Heart right ventricle (tissue), 16 donors: ENCODE data around the gene MS4A1. TPM values are rescaled to one million over a fixed set of nuclear protein-coding genes. Genes with fewer than 3 reads are reported as not detected.
"Not testable (repeated sequence)": the region's sequence is repeated elsewhere in the genome, so short reads cannot be mapped to it uniquely, and the experiment has no call there.

Source experiments
- ATAC-seq, 8 donors: fragments of 200-7000 bp; cut with Tn5 transposase; one replicate each; pipeline ENCODE4 v1.9.1; 2020; ENCODE audit warnings: mild to moderate bottlenecking in 8 of 8, moderate library complexity in 8 of 8, moderate number of reproducible peaks in 1 of 8
- DNase-seq, 2 donors: peaks; one replicate each; pipeline ENCODE4 v3.0.0-alpha.2; 2020
- H3K27ac ChIP-seq, 10 donors: fragments of 200-600 bp; sonication (generic) in 2 of 10; one replicate each; pipeline versions ENCODE4 v1.5.0 to v1.8.0; 2020 to 2022; ENCODE audit warnings: mild to moderate bottlenecking in 3 of 10
- H3K27me3 ChIP-seq, 7 donors: fragments of 200-600 bp; one replicate each; pipeline ENCODE4 v1.8.0; 2021 to 2022; ENCODE audit warnings: mild to moderate bottlenecking in 2 of 7
- H3K36me3 ChIP-seq, 9 donors: fragments of 200-600 bp; sonication (generic) in 1 of 9; one replicate each; pipeline versions ENCODE4 v1.5.0 to v1.8.0; 2020 to 2022; ENCODE audit warnings: mild to moderate bottlenecking in 2 of 9
- H3K4me1 ChIP-seq, 9 donors: fragments of 200-600 bp; sonication (generic) in 1 of 9; one replicate each; pipeline versions ENCODE4 v1.5.0 to v1.8.0; 2020 to 2022; ENCODE audit warnings: mild to moderate bottlenecking in 4 of 9
- H3K4me3 ChIP-seq, 10 donors: fragments of 200-600 bp; sonication (generic) in 2 of 10; one replicate each; pipeline versions ENCODE4 v1.5.0 to v1.8.0; 2020 to 2022; ENCODE audit warnings: mild to moderate bottlenecking in 7 of 10, moderate library complexity in 2 of 10
- H3K9me3 ChIP-seq, 11 donors: fragments of 200-600 bp in 10 of 11; sonication (generic) in 2 of 11; one replicate each; pipeline versions ENCODE4 v1.5.0 to v1.8.0; 2013 to 2022; ENCODE audit warnings: mild to moderate bottlenecking in 2 of 11, control low read depth in 1 of 11, moderate library complexity in 1 of 11
- WGBS, 2 donors: extraction: QIAGEN DNeasy Blood & Tissue Kit; methylation state at CpG; one replicate each; pipeline ENCODE4 v1.1.7; 2013; ENCODE audit warnings: inconsistent platforms in 1 of 2; 5-methylcytosine and 5-hydroxymethylcytosine counted together
- intact Hi-C, 10 donors: fragments of 100-400 bp; cut with DNase I; formaldehyde crosslinking; loops; one replicate each; pipeline versions ENCODE4 v1.11.1 to v1.14.2; 2022
- polyA plus RNA-seq, 2 donors: library from polyadenylated mRNA; stranded (reverse); fragments of 200-250 nt; gene quantifications; one replicate each; pipeline ENCODE4 v1.2.3, GENCODE V29; 2013
- total RNA-seq, 10 donors: library from RNA; stranded (reverse); fragmentation: NEBNext Ultra II Directional in 3 of 10; extraction: Animal tissue kit (Norgen Biotek cat#: 25700) in 3 of 10; gene quantifications; one replicate each; pipeline versions ENCODE4 v1.2.1 to v1.2.4, GENCODE V29; 2021 to 2023
- TF ChIP-seq, protein P1 (sequence below), 9 donors: fragments of 200-600 bp; sonication (generic) in 2 of 9; IDR thresholded peaks; one replicate each; pipeline versions ENCODE4 v1.5.0 to v1.8.0; 2021 to 2022; ENCODE audit warnings: antibody characterized with exemption in 9 of 9, mild to moderate bottlenecking in 5 of 9, moderate library complexity in 1 of 9
- donor health status: Arrhythmogenic right ventricular cardiomyopathy.
- donor health status: ischemic (EF 13 %, LVEDD 7.1; RV severe dilation, severe dysfunction).
- donor health status: healthy with polysubstance abuse.
- donor health status: DM: no; HTN: yes; CAD: no.
- donor health status: DM: no; HTN: no; CAD: no.
- donor health status: ischemic (EF 25% LVEDD 6.9; RV normal size, moderate dysfunction).
- donor health status: ischemic (EF 25% LVEDD 5.7; RV mildly dilated, moderate dysfunction).
- donor health status: healthy.
- donor health status: DM: yes; HTN: yes; CAD: no.
- donor health status: Ischemic cardiomyopathy.
- donor health status: ischemic (EF 35%, LVEDD 5.7; RV mildly dilated, moderate dysfunction).
- donor health status: nonischemic (EF 11% LVEDD 7.7; RV severe dilation, severe dysfunction).
- donor health status: DM: yes; HTN: yes; CAD: no.
- donor health status: PGD.
- donor health status: ischemic (EF 29% LVEDD 5.4; RV normal size, mild dysfunction).
- donor health status: nonischemic (EF 23%, LVEDD 6.1; RV moderate dilation, normal function).

Gene MS4A1
- total and polyA plus RNA-seq, 12 donors = 0.17 to 0.51 (median 0.40) TPM; not detected in 8

DNA sequence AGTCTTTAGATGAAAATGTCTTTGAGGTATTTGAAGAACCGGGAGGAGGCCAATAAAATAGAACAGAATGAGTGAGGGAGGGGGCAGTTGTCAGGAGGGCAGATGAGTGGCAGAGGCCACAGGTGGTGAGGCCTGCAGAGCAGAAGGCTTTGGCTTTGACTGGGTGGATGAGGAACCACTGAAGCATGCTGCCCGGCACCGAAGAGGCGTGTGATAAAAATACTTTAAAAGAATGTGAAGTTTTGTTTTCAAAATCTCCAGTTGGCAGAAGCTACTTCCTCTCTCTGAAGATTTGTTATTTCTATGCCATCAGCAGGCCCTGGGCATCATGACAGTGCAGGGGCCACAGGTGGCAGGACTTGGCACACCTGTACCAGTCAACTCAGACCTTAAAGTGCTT is 43.2 kb downstream of the MS4A1 start:
- H3K27ac ChIP-seq = peak overlapping the region in 1 of 10 donors; percentile 7
- H3K4me1 ChIP-seq = no peaks in the 10 kb centered on the region
- peaks cover 0 to 2% (median 0%) of the 10 kb centered on the region in 11 donors for H3K9me3 ChIP-seq
- 62 to 72% methylated on average over 4 of the region's 4 CpGs for WGBS, 2 donors
- ATAC-seq (peak in 1 of 8 donors; percentile 34), DNase-seq (no peak)
- no peaks in the 10 kb centered on the region for H3K27me3 ChIP-seq
- H3K36me3 ChIP-seq = no peaks in the 10 kb centered on the region
- H3K4me3 ChIP-seq = no peak overlapping the region
- intact Hi-C loops = no loop called here
- TF ChIP-seq, protein P1, sequence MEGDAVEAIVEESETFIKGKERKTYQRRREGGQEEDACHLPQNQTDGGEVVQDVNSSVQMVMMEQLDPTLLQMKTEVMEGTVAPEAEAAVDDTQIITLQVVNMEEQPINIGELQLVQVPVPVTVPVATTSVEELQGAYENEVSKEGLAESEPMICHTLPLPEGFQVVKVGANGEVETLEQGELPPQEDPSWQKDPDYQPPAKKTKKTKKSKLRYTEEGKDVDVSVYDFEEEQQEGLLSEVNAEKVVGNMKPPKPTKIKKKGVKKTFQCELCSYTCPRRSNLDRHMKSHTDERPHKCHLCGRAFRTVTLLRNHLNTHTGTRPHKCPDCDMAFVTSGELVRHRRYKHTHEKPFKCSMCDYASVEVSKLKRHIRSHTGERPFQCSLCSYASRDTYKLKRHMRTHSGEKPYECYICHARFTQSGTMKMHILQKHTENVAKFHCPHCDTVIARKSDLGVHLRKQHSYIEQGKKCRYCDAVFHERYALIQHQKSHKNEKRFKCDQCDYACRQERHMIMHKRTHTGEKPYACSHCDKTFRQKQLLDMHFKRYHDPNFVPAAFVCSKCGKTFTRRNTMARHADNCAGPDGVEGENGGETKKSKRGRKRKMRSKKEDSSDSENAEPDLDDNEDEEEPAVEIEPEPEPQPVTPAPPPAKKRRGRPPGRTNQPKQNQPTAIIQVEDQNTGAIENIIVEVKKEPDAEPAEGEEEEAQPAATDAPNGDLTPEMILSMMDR (IDR thresholded peaks at IDR 0.05) = no peak

DNA sequence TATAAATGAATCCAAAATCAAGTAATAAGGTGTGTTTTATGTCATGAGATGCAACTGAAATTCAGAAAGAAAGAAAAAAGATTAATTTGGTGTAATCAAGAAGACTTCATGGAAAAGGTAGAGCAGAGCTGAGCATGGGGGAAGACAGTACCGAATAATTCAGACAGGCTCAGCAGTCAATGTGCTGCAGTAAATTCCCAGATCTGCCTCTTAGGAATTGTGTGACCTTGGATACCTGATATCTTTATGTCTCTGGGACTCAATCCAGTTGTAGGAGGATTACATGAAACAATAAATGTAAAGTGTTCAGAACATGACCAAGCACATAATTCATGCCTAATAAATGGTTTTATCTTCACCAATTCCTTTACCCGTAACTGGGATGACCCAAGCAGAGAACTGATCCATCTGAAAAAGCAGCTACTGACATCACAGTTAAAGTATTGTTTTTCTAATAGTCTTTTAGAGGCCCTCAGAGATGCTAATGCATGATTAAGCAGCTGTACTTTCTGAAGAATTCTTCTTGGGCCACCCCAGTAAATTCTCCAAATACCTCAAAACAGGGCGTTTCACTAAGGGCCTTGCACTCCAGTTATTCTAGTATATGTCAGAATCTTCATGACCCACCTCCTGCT is 44.7 kb downstream of the MS4A1 start:
- no peaks in the 10 kb centered on the region for H3K4me1 ChIP-seq
- H3K9me3 ChIP-seq = peaks cover 0 to 2% (median 0%) of the 10 kb centered on the region in 11 donors
- 56 to 57% methylated on average over 3 of the region's 3 CpGs for WGBS, 2 donors
- intact Hi-C loops = no loop called here
- no peaks in the 10 kb centered on the region for H3K27me3 ChIP-seq
- ATAC-seq = no peak
- H3K36me3 ChIP-seq = no peaks in the 10 kb centered on the region
- no peak overlapping the region for H3K27ac ChIP-seq
- TF ChIP-seq, protein P1 (IDR thresholded peaks at IDR 0.05) = no peak
- no peak for DNase-seq
- no peak overlapping the region for H3K4me3 ChIP-seq

DNA sequence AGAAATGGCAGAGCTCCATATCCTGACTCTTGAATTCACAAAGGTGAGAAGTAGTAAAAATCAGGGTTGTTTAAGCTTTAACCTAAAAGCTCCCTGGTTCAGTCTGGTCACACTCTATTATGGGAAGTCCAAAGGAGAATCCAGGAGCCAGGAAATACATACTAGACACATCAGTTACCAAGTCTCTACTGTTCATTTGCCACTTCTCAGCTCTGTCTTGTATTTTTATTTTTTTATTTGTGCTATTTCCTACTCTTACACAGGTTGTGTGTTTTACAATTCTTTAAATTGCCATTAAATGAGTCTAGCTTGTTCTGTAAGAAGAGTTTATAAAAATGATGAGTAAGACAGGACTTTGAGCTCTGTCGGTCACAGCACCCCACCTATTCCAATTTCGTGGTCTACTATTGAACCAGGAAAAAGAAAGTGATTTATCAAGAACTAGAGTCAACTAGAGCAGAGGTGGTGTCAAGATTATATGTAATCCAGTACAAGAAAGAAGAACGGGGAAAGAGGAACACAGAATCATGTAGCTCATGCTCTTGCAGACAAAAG is 46.7 kb downstream of the MS4A1 start:
- DNase-seq = no peak
- no peak overlapping the region for H3K4me3 ChIP-seq
- peaks cover 0 to 2% (median 0%) of the 10 kb centered on the region in 11 donors for H3K9me3 ChIP-seq
- no peaks in the 10 kb centered on the region for H3K36me3 ChIP-seq
- WGBS, 2 donors = 63 to 66% methylated on average over 3 of the region's 3 CpGs
- no peaks in the 10 kb centered on the region for H3K4me1 ChIP-seq
- TF ChIP-seq, protein P1 (IDR thresholded peaks at IDR 0.05) = no peak
- no peaks in the 10 kb centered on the region for H3K27me3 ChIP-seq
- intact Hi-C loops = no loop called here
- no peak for ATAC-seq
- no peak overlapping the region for H3K27ac ChIP-seq

DNA sequence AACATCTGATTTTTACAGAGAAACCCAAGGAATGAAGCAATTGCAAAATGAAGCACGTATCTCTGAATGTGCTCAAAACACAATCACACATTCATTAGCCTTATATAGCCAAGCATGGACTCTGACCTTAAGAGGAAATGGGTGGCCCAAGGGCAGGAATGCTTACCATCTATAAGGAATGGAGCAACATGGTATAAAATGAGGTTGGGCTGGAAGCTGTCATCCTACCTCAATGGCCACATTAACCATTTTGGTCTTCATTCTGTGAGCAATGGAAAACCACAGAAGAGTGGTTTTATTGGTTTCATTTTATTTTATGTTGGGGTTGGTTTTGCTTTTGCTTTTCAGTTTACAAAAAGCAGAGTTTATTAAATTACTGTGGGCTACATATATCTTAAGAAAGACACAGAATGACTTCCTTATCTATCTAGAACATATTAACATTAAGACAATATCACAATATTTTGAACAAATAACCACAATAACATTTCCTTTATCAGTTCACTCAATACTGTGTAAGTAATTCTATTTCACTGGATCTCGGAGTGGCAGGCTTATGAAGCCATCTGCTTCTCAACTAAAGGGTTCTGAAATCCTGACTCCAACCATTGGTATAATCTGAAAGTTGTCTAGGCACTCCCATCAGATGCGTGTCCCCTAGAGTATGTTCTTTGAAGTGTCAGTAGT is 48.7 kb downstream of the MS4A1 start:
- TF ChIP-seq, protein P1 (IDR thresholded peaks at IDR 0.05) = no peak
- no peaks in the 10 kb centered on the region for H3K4me1 ChIP-seq
- H3K9me3 ChIP-seq = peaks cover 0 to 2% (median 0%) of the 10 kb centered on the region in 11 donors
- no peak overlapping the region for H3K27ac ChIP-seq
- intact Hi-C loops = no loop called here
- no peaks in the 10 kb centered on the region for H3K36me3 ChIP-seq
- no peak for DNase-seq
- ATAC-seq = no peak
- H3K4me3 ChIP-seq = no peak overlapping the region
- 70 to 78% methylated on average over 3 of the region's 3 CpGs for WGBS, 2 donors
- H3K27me3 ChIP-seq = no peaks in the 10 kb centered on the region

DNA sequence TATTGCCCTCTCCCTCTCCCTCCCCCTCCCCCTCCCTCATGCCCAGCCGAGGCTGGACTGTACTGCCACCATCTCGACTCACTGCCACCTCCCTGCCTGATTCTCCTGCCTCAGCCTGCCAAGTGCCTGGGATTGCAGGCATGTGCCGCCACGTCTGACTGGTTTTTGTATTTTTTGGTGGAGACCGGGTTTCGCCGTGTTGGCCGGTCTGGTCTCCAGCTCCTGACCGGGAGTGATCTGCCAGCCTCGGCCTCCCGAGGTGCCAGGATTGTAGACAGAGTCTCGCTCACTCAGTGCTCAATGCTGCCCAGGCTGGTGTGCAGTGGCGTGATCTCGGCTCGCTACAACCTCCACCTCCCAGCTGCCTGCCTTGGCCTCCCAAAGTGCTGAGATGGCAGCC is 54.0 kb downstream of the MS4A1 start:
- H3K36me3 ChIP-seq, DNase-seq, intact Hi-C loops, H3K4me1 ChIP-seq, ATAC-seq, H3K4me3 ChIP-seq, H3K27ac ChIP-seq, H3K27me3 ChIP-seq, H3K9me3 ChIP-seq: not testable (repeated sequence)
- 80 to 82% methylated on average over 15 of the region's 15 CpGs for WGBS, 2 donors

DNA sequence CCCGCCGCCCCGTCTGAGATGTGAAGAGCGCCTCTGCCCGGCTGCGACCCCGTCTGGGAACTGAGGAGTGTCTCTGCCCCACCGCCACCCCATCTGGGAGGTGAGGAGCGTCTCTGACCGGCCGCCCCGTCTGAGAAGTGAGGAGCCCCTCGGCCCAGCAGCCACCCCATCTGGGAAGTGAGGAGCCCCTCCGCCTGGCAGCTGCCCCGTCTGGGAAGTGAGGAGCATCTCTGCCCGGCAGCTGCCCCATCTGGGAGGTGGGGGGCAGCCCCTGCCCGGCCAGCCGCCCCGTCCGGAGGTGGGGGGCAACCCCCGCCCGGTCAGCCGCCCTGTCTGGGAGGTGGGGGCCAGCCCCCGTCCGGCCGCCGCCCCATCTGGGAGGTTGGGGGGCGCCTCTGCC is 54.6 kb downstream of the MS4A1 start:
- H3K4me1 ChIP-seq, H3K4me3 ChIP-seq, H3K9me3 ChIP-seq, H3K27me3 ChIP-seq, H3K27ac ChIP-seq, ATAC-seq, H3K36me3 ChIP-seq, intact Hi-C loops, DNase-seq: not testable (repeated sequence)
- 94 to 96% methylated on average over 27 to 28 of the region's 28 CpGs for WGBS, 2 donors
